PC-3 (cell line): ENCODE data around the gene DMRTA2. TPM values are rescaled to one million over a fixed set of nuclear protein-coding genes. Genes with fewer than 3 reads are reported as not detected.
A peak's percentile ranks its signal among the peaks of the same experiment; 100 is the strongest.

ENCODE experiments used
- ATAC-seq: fragments of 200-7000 bp; cut with Tn5 transposase; 2 replicates; pipeline ENCODE4 v1.9.1; 2020; ENCODE audit warnings: mild to moderate bottlenecking, moderate library complexity
- BruUV-seq: library from RNA; stranded (reverse); fragments of 400-500 nt; replicated peaks from 2 replicates; lab custom pipeline; 2021; lab: Mats Ljungman, UMichigan
- CTCF ChIA-PET: fragments of 300-600 bp; sonication (Branson Sonifier 250); formaldehyde crosslinking; loops from one replicate; lab custom pipeline; 2022; ENCODE audit warnings: antibody characterized with exemption; lab: Charles Lee
- POLR2A ChIA-PET: fragments of 300-600 bp; sonication (Branson Sonifier 250); formaldehyde crosslinking; loops from one replicate; lab custom pipeline; 2022; ENCODE audit warnings: antibody characterized with exemption; ENCODE audit not compliant: unreplicated experiment; lab: Charles Lee
- DNase-seq: peaks from one replicate; pipeline ENCODE4 v3.0.0-alpha.2; 2015
- H2AFZ ChIP-seq: fragments of 300-600 bp; sonication (generic); 2 replicates; pipeline ENCODE4 v1.6.0; 2016; ENCODE audit warnings: antibody characterized with exemption, low read length
- H3F3A ChIP-seq: fragments of 300-600 bp; sonication (generic); one replicate; pipeline ENCODE4 v1.6.0; 2017; ENCODE audit warnings: antibody characterized with exemption, low read length, control low read depth, mild to moderate bottlenecking; ENCODE audit not compliant: unreplicated experiment
- H3K27ac ChIP-seq: fragments of 300-600 bp; sonication (generic); 2 replicates; pipeline ENCODE4 v1.5.1; 2016; ENCODE audit warnings: mild to moderate bottlenecking, low read length
- H3K27me3 ChIP-seq: fragments of 300-600 bp; sonication (generic); 2 replicates; pipeline ENCODE4 v1.6.1; 2016; ENCODE audit warnings: low read length, mixed read lengths
- H3K36me3 ChIP-seq: fragments of 300-600 bp; sonication (generic); 2 replicates; pipeline ENCODE4 v1.6.1; 2016; ENCODE audit warnings: low read depth, mixed run types, low read length, mixed read lengths
- H3K4me1 ChIP-seq: fragments of 300-600 bp; sonication (generic); 2 replicates; pipeline ENCODE4 v1.5.1; 2016; ENCODE audit warnings: low read length; ENCODE audit not compliant: insufficient read depth
- H3K4me2 ChIP-seq: fragments of 300-600 bp; sonication (generic); 2 replicates; pipeline ENCODE4 v1.6.0; 2016; ENCODE audit warnings: low read length
- H3K4me3 ChIP-seq: fragments of 300-600 bp; sonication (generic); 2 replicates; pipeline ENCODE4 v1.5.1; 2016; ENCODE audit warnings: mild to moderate bottlenecking, low read length, mixed read lengths
- H3K79me2 ChIP-seq: fragments of 300-600 bp; sonication (generic); 2 replicates; pipeline ENCODE4 v1.6.1; 2017; ENCODE audit warnings: low read length, mixed read lengths
- H3K9ac ChIP-seq: fragments of 300-600 bp; sonication (generic); 2 replicates; pipeline ENCODE4 v1.6.0; 2016; ENCODE audit warnings: mild to moderate bottlenecking, low read length
- H3K9me2 ChIP-seq: fragments of 300-600 bp; sonication (generic); replicated peaks from 2 replicates; pipeline ENCODE4 v1.6.1; 2016; ENCODE audit warnings: mixed run types, low read length, mixed read lengths
- H3K9me3 ChIP-seq: fragments of 300-600 bp; sonication (generic); 2 replicates; pipeline ENCODE4 v1.6.1; 2016; ENCODE audit warnings: low read length, mixed read lengths
- H4K20me1 ChIP-seq: fragments of 300-600 bp; sonication (generic); 2 replicates; pipeline ENCODE4 v1.6.1; 2016; ENCODE audit warnings: low read length, mixed read lengths
- CTCF ChIP-seq: fragments of 300-600 bp; sonication (generic); conservative IDR thresholded peaks from 2 replicates; pipeline ENCODE4 v1.5.1; 2017; ENCODE audit warnings: antibody characterized with exemption, low read depth, mild to moderate bottlenecking, low read length
- EZH2 ChIP-seq: fragments of 300-600 bp; sonication (generic); IDR thresholded peaks from one replicate; pipeline ENCODE4 v1.6.1; 2017; ENCODE audit warnings: antibody characterized with exemption, mild to moderate bottlenecking, low read length; ENCODE audit not compliant: unreplicated experiment
- EZH2phosphoT487 ChIP-seq: fragments of 300-600 bp; sonication (generic); IDR thresholded peaks from 2 replicates; pipeline ENCODE4 v1.6.1; 2018; ENCODE audit warnings: mild to moderate bottlenecking, antibody characterized with exemption, low read length, borderline replicate concordance
- intact Hi-C: fragments of 100-400 bp; cut with micrococcal nuclease; formaldehyde crosslinking; loops from 2 replicates; pipeline ENCODE4 v1.9.0; 2023
- total RNA-seq: library from RNA; depleted of rRNA; stranded (reverse); fragments of >200 nt; gene quantifications from 2 replicates; pipeline ENCODE4 v1.2.3, GENCODE V29; 2014

The DMRTA2 gene
- total RNA-seq, 1 experiment from 2014 or later, result not detected

GRCh38 chr1:50419192-50419906 is 3.9 kb downstream of the DMRTA2 start:
- Histone ChIP-seq H3K79me2 (no peaks in the 10 kb centered on the region), H2AFZ (no peak overlapping the region), H3K27me3 (no peaks in the 10 kb centered on the region), H3K9ac (no peak overlapping the region), H4K20me1 (no peaks in the 10 kb centered on the region), H3K9me2 (no peaks in the 10 kb centered on the region), H3K27ac (no peak overlapping the region), H3K4me3 (no peak overlapping the region), H3F3A (no peaks in the 10 kb centered on the region), H3K36me3 (no peaks in the 10 kb centered on the region), H3K9me3 (no peaks in the 10 kb centered on the region), H3K4me2 (0 out of 2 replicates have a peak overlapping the region, but pooled peaks have one; percentile 28), H3K4me1 (no peaks in the 10 kb centered on the region)
- ATAC-seq (peak; percentile 29; the same call in 1 of the 2 replicates), DNase-seq (no peak)
- TF ChIP-seq EZH2phosphoT487, result no peak
- TF ChIP-seq EZH2, result no peak
- no peak for TF ChIP-seq CTCF
- ChIA-PET CTCF (no interaction called here), POLR2A (no interaction called here)
- intact Hi-C loops, result no loop called here
- no TSS peak for BruUV-seq

GRCh38 chr1:50418600-50419109 is 4.6 kb downstream of the DMRTA2 start:
- no peak overlapping the region for H3K4me2 ChIP-seq

More at GRCh38 chr1:50418600-50419109, 4.6 kb downstream of the DMRTA2 start:
- intact Hi-C loops, result no loop called here
- TF ChIP-seq CTCF, result no peak
- TF ChIP-seq EZH2phosphoT487, result no peak
- no peak for TF ChIP-seq EZH2
- Histone ChIP-seq H3K36me3 (no peaks in the 10 kb centered on the region), H3K27me3 (no peaks in the 10 kb centered on the region), H3K9ac (no peak overlapping the region), H3K27ac (no peak overlapping the region), H3K79me2 (no peaks in the 10 kb centered on the region), H3F3A (no peaks in the 10 kb centered on the region), H3K9me2 (no peaks in the 10 kb centered on the region), H3K9me3 (no peaks in the 10 kb centered on the region), H2AFZ (no peak overlapping the region), H3K4me1 (no peaks in the 10 kb centered on the region), H4K20me1 (no peaks in the 10 kb centered on the region), H3K4me3 (no peak overlapping the region)
- DNase-seq (no peak), ATAC-seq (no peak)
- ChIA-PET CTCF (no interaction called here), POLR2A (no interaction called here)
- no TSS peak for BruUV-seq
